ENCODE results near the gene CCDC69.

GRCh38 chr5:151258816-151259215 is 34.9 kb upstream of the CCDC69 start:
- TF ChIP-seq POLR2A (IDR thresholded peaks at IDR 0.05; ENCODE audit: low read depth) (no peak), POLR2AphosphoS5 (IDR thresholded peaks at IDR 0.05) (no peak)

Data from esophagus muscularis mucosa (tissue), 2 donors.